Uterus (tissue), 2 donors: Measurements from ENCODE around the gene CABCOCO1.

Experiments
- POLR2A ChIP-seq, 2 donors: fragments of 450-650 bp; IDR thresholded peaks; one replicate each; pipeline ENCODE4 v1.6.1; 2016; ENCODE audit warnings: antibody characterized with exemption in 2 of 2, mild to moderate bottlenecking in 1 of 2, moderate library complexity in 1 of 2
- TF ChIP-seq, protein P1 (sequence below), 4 experiments: fragments of 200-600 bp in 2 of 4; fragments of 450-650 bp in 2 of 4; sonication (generic) in 2 of 4; IDR thresholded peaks; one replicate each; pipeline ENCODE4 v1.5.1; 2016 to 2019; ENCODE audit warnings: antibody characterized with exemption in 4 of 4, mild to moderate bottlenecking in 2 of 4, moderate library complexity in 1 of 4

DNA sequence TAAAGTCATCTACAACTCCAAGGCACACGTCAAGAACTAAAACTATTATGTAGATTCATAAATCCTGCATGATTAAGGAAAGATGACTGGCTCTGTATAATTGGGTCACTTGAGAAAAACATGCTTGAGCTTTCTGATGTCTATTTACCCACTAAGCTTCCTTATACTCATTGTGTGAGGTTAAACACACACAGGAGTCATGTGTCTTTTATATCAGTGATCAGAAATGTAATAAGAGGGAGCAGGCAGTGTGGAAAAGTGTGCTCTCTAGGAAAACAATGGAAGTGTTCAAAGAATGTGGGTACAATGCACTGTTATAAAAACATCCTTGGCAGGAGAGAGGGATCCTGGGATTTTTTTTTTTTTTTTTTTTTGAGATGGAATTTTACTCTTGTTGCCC lies 130.2 kb downstream of the CABCOCO1 start:
- TF ChIP-seq, protein P1, sequence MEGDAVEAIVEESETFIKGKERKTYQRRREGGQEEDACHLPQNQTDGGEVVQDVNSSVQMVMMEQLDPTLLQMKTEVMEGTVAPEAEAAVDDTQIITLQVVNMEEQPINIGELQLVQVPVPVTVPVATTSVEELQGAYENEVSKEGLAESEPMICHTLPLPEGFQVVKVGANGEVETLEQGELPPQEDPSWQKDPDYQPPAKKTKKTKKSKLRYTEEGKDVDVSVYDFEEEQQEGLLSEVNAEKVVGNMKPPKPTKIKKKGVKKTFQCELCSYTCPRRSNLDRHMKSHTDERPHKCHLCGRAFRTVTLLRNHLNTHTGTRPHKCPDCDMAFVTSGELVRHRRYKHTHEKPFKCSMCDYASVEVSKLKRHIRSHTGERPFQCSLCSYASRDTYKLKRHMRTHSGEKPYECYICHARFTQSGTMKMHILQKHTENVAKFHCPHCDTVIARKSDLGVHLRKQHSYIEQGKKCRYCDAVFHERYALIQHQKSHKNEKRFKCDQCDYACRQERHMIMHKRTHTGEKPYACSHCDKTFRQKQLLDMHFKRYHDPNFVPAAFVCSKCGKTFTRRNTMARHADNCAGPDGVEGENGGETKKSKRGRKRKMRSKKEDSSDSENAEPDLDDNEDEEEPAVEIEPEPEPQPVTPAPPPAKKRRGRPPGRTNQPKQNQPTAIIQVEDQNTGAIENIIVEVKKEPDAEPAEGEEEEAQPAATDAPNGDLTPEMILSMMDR (IDR thresholded peaks at IDR 0.05): no peak
- no peak for TF ChIP-seq POLR2A (IDR thresholded peaks at IDR 0.05)
